Prostate gland (tissue), 2 donors: ENCODE measurements around the gene INHA. TPM values are rescaled to one million over a fixed set of nuclear protein-coding genes. Genes with fewer than 3 reads are reported as not detected.
A peak's percentile ranks its signal among the peaks of the same experiment; 100 is the strongest.

Experiments
- DNase-seq: peaks from one replicate; pipeline ENCODE4 v3.0.0-alpha.2; 2019; ENCODE audit warnings: low spot score
- H3K27ac ChIP-seq, 2 donors: fragments of 200-600 bp; sonication (generic); 2 replicates each; pipeline ENCODE4 v1.5.1; 2017 to 2019
- H3K27me3 ChIP-seq: fragments of 200-600 bp; sonication (generic); replicated peaks from 2 replicates; pipeline ENCODE4 v1.5.1; 2019; ENCODE audit not compliant: insufficient read depth
- H3K36me3 ChIP-seq, 2 donors: fragments of 200-600 bp; sonication (generic); 1 replicate in 1 of 2; 2 replicates in 1 of 2; pipeline versions ENCODE4 v1.5.1 to v1.8.1; 2017 to 2019
- H3K4me1 ChIP-seq: fragments of 200-600 bp; sonication (generic); replicated peaks from 2 replicates; pipeline ENCODE4 v1.5.1; 2019
- H3K4me3 ChIP-seq, 2 donors: fragments of 200-600 bp; sonication (generic); 2 replicates each; pipeline ENCODE4 v1.5.1; 2017 to 2019
- H3K9me3 ChIP-seq: fragments of 200-600 bp; sonication (generic); 2 replicates; pipeline ENCODE4 v1.5.1; 2017
- POLR2A ChIP-seq: fragments of 450-650 bp; IDR thresholded peaks from one replicate; pipeline ENCODE4 v1.6.1; 2016; ENCODE audit warnings: antibody characterized with exemption, mild to moderate bottlenecking
- POLR2AphosphoS5 ChIP-seq: sonication (generic); formaldehyde crosslinking; IDR thresholded peaks from one replicate; pipeline ENCODE4 v1.6.1; 2017; ENCODE audit warnings: antibody characterized with exemption
- WGBS: methylation state at CpG from one replicate; pipeline ENCODE4 v1.1.5; 2018; 5-methylcytosine and 5-hydroxymethylcytosine counted together
- intact Hi-C: fragments of 100-400 bp; cut with DNase I; formaldehyde crosslinking; loops from one replicate; pipeline ENCODE4 v1.14.2; 2022
- total RNA-seq, 2 donors: library from RNA; depleted of rRNA; stranded (reverse); fragments of >200 nt; gene quantifications; one replicate each; pipeline ENCODE4 v1.1.0, GENCODE V29; 2016
- TF ChIP-seq, protein P1 (sequence below), 4 experiments: fragments of 200-600 bp in 2 of 4; fragments of 450-650 bp in 2 of 4; sonication (generic) in 2 of 4; IDR thresholded peaks; 1 replicate in 3 of 4; 2 replicates in 1 of 4; pipeline ENCODE4 v1.5.1; 2016 to 2019; ENCODE audit warnings: antibody characterized with exemption in 4 of 4, mild to moderate bottlenecking in 2 of 4, moderate library complexity in 2 of 4

The INHA gene
- total RNA-seq, 2 donors from 2014 or later: 0.96 to 391 TPM

DNA sequence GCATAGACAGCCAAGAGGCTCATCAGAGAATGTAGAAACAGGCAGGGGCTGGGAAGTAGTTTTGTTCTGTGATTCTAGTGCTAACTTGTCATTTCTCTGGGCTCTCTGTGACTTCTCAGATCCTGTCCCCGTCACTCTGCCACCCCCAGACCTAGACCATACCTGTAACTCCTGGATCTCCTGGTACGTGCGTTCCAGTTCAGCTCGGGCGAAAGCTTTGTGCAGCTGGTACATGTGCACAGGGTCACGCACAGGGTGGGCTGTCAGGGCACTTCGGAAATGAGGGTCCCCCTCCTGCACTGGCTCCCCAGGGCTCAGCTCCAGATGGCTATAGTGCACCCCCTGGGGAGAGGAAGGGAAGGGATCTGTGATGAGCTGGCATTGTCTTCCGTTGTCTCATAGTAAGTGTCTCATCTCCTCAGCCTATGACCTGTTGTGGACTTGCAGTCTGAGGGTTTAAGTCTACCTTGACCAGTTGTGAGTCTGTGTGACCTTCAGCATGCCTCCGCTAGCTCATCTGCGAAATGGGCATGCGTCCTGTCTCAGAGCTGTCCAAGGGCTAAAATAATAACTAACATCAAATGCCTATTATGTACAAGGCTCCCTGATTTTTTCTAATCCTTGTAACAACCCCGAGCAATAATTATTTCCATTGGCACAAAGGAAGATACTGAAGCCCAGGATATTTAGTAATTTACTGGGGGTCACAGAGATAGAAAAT is 31.2 kb upstream of the INHA start:
- TF ChIP-seq POLR2AphosphoS5 (no peak), POLR2A (no peak)
- TF ChIP-seq, protein P1, sequence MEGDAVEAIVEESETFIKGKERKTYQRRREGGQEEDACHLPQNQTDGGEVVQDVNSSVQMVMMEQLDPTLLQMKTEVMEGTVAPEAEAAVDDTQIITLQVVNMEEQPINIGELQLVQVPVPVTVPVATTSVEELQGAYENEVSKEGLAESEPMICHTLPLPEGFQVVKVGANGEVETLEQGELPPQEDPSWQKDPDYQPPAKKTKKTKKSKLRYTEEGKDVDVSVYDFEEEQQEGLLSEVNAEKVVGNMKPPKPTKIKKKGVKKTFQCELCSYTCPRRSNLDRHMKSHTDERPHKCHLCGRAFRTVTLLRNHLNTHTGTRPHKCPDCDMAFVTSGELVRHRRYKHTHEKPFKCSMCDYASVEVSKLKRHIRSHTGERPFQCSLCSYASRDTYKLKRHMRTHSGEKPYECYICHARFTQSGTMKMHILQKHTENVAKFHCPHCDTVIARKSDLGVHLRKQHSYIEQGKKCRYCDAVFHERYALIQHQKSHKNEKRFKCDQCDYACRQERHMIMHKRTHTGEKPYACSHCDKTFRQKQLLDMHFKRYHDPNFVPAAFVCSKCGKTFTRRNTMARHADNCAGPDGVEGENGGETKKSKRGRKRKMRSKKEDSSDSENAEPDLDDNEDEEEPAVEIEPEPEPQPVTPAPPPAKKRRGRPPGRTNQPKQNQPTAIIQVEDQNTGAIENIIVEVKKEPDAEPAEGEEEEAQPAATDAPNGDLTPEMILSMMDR (IDR thresholded peaks at IDR 0.05): no peak
- H3K4me3 ChIP-seq: no peak overlapping the region
- H3K4me1 ChIP-seq: peaks cover 11% of the 10 kb centered on the region
- intact Hi-C loops: loop anchor here (5.0 kb wide), 1 partner anchor 56 kb away; the partner anchor contains the start of gene STK11IP
- H3K27ac ChIP-seq: no peak overlapping the region
- no peaks in the 10 kb centered on the region for H3K9me3 ChIP-seq
- no peaks in the 10 kb centered on the region for H3K27me3 ChIP-seq
- WGBS: 92% methylated on average over 12 of the region's 12 CpGs
- DNase-seq: no peak
- peaks cover 4 to 7% of the 10 kb centered on the region in 2 donors for H3K36me3 ChIP-seq

DNA sequence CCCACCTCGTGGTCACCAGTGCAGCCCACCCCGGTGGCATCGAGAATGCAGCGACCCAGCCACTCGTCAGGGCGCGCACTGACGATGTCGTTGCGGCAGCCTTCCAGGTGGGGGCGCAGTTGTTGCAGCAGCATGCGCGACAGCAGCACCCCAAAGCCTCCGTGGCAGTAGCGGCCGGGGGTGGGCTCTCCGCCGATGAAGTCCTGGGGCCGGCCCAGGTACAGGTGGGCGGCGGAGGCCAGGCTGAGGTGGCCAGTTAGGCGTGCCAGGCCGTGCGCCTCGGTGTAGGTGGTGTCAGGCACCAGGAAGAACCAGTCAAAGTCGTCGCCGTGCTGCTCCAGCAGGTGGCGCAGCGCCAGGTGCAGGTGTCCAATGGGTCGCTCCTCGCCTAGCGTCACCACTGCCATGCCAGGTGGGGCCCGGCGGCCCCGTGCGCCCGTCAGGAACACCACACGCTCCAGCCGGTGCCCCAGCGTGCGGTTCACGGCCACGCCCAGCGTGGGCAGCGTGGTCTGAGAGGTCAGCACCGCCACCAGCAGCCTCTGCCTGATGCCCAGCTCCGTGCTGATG is 30.4 kb upstream of the INHA start:
- peak overlapping the region in 1 of 2 donors; percentile 94 for H3K27ac ChIP-seq
- intact Hi-C loops: loop anchor here (1.0 to 5.0 kb wide), 3 partner anchors 56 to 147 kb away; partner anchors contain the start of gene STK11IP
- peak; percentile 80 for DNase-seq
- no peaks in the 10 kb centered on the region for H3K9me3 ChIP-seq
- peaks cover 11% of the 10 kb centered on the region for H3K4me1 ChIP-seq
- no peaks in the 10 kb centered on the region for H3K27me3 ChIP-seq
- TF ChIP-seq POLR2A (no peak), POLR2AphosphoS5 (peak; percentile 56)
- TF ChIP-seq, protein P1 (IDR thresholded peaks at IDR 0.05): peak; percentile 89 to 99 (median 94)
- H3K36me3 ChIP-seq: peaks cover 4 to 7% of the 10 kb centered on the region in 2 donors
- 10% methylated on average over 47 of the region's 48 CpGs for WGBS
- H3K4me3 ChIP-seq: peak overlapping the region in 1 of 2 donors; percentile 79

DNA sequence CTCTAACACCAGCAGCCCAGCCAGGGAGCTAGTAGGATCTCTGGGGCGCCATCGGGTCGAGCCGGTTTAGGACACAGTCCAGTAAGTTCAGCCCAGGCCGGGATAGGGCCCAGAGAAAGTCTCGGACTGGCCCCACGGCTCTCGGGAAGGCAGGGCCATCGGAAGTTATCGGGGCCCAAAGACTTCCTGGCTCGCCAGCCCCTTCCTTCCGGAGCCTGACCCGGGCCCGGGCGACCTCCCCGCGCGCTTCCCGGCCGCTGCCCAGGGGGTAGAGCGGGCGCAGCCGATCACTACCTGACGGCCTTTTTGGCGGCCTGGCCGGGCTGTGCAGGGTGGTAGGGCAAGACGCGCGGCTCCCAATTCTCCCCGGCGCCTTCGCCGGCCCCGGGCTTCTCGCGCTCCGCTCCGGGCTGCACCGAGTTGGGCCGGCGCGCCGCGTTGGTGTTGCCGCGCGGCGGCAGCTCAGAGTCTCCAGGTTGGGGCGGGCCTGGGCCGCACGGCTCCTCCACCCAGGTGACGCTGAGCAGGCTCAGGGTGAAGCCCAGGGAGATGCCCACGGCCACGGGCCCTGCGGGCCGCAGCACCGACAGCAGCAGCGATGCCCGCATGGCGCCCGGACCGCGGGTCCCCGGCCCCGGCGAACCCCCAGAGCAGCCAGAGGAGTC is 29.0 kb upstream of the INHA start:
- no peaks in the 10 kb centered on the region for H3K9me3 ChIP-seq
- H3K4me3 ChIP-seq: peak overlapping the region; percentile 62 to 79
- peak overlapping the region; percentile 93 to 94 for H3K27ac ChIP-seq
- DNase-seq: no peak
- H3K4me1 ChIP-seq: peaks cover 11% of the 10 kb centered on the region
- TF ChIP-seq, protein P1 (IDR thresholded peaks at IDR 0.05): peak in 2 of 4 experiments; percentile 7 to 8
- TF ChIP-seq POLR2A: no peak
- intact Hi-C loops: loop anchor here (1.0 to 5.0 kb wide), 3 partner anchors 54 to 146 kb away; partner anchors contain the start of gene STK11IP
- WGBS: 0% methylated on average over 47 of the region's 66 CpGs
- H3K27me3 ChIP-seq: no peaks in the 10 kb centered on the region
- peaks cover 4 to 7% of the 10 kb centered on the region in 2 donors for H3K36me3 ChIP-seq

DNA sequence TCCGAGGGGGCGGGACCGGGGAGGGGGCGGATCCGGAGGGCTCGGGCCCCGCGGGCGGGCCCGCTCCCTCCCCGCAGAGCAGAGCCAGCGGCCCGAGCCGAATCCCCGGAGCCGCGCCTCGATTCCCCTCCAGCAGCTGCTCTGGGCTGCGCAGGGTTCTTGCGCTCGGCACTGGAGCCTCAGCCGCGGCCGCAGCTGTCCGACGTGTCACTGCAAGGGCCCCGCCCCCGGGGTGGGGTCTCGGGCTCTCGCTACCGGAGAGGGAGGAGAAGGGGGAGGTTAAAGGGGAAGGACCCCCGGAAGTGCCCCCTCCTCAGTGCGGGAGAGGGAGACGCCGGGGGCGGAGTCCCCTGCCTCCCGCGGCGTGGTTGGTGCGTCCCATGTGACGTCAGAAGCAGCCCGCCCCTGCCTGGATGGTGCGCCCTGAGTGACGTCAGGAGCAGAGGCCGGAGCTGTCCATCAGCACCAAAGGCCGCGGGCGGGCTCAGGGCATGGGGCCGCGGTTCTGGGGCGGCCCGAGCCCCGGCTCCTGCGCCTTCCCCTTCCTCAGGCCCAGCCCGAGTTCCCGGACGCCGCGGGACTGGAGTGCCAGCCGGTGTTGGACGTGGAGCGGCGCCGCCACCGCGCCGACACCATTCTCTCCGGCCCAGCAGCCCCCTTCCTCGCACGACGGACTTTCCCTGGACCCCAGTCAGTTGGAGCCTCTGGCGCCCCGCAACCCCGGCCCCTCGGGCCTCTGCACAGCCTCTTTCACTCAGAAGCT is 28.3 kb upstream of the INHA start, which contains the start of the genes CHPF and TMEM198:
Gene CHPF, minus strand, starts transcription at position 214 of the 763 bp plus-strand sequence. CDS start 271 bp downstream, outside the sequence.
Gene TMEM198, plus strand, starts transcription at position 433 of the 763 bp plus-strand sequence. CDS start 700 bp downstream, outside the sequence.
- Histone ChIP-seq H3K36me3 (peaks cover 4 to 7% of the 10 kb centered on the region in 2 donors), H3K4me1 (peaks cover 11% of the 10 kb centered on the region), H3K27ac (peak within 1 kb of the TSS; percentile 93 to 94), H3K27me3 (no peaks in the 10 kb centered on the region), H3K4me3 (peak within 1 kb of the TSS; percentile 62 to 79), H3K9me3 (no peaks in the 10 kb centered on the region)
- DNase-seq: peak; percentile 99
- under 1% methylated on average over 60 of the region's 75 CpGs for WGBS
- intact Hi-C loops: loop anchor here (2.0 to 5.0 kb wide), 2 partner anchors 54 to 145 kb away; partner anchors contain the start of gene STK11IP
- peak; percentile 73 for TF ChIP-seq POLR2A
- TF ChIP-seq, protein P1 (IDR thresholded peaks at IDR 0.05): peak in 2 of 4 experiments; percentile 4 to 20
- TF ChIP-seq POLR2AphosphoS5: peak; percentile 95
